ENCODE data around the gene MCTS1. TPM values are rescaled to one million over a fixed set of nuclear protein-coding genes. Genes with fewer than 3 reads are reported as not detected.

Gene MCTS1
- total and polyA plus RNA-seq, 4 donors: 12.1 to 56.1 (median 25.1) TPM

DNA sequence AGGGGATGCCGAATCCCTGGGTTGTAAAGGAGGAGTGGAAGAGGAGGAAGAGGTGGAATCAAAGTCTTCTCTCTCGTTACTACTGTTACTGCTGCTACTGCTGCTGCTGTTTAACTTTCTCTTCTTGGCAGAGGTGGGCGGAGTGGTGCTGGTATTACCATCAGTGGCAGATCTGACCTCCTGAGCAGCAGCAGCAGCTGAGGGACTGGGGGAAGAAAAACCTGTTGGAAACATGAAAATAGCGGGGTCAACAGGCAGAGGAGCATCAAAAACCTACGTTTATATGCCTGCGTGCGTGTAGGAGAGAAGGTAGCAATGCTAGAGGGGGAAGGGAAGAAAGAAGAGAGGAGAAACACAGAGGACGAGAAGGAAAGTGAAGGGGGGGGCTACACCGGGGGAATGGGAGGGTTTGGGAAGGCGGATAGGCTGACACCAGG, 43.5 kb upstream of the MCTS1 start:
- no peaks in the 10 kb centered on the region for H3K27me3 ChIP-seq (ENCODE audit: control insufficient read depth in 4 of 4, insufficient read depth in 4 of 4, low read length in 3 of 4)
- 0% methylated on average over 10 of the region's 10 CpGs for WGBS

DNA sequence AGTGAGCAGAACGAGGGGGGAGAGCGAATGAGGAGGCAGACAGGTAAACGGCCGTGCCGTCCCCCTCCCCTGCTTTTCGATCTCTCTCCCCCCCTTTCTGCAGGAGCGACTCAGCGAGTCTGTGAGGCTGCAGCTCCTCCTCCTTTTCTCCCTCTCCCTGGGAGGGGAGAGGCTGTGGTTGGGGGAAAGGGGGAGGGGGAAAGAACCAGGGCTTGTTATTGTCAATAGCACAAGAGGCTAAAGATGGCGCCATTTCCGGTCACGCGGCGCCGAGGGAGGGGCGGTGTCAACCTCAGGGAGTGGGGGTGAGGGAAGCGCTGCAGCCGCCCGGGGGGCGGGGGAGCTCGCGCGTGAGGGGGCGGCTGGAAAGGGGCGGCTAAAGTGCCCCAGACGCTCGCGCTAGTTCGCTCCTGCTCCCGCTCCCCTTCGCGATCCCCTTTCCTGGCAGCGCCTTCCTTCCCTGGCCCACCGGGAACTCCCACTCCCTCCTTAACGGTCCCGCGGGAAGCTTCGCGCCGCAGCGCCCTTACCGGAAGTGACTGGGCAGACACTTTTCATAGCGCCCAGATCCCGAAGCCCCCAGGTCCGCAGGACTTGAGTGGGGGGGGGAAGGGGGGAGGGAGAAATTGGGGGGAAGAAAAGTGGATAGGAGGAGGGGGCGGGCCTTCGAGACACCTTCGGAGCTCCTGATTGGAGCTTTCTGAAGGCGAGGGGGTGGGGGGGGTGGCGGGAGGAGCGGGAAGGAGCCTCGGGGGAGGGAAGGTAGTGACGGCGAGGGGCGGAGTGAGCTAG, 42.9 kb upstream of the MCTS1 start, which contains the start of gene CUL4B:
Gene CUL4B (minus strand): TSS at position 121 of the 792 bp plus-strand sequence. CDS start 324 bp downstream, outside the sequence.
- H3K4me3 ChIP-seq (ENCODE audit: low read depth in 1 of 3, low read length in 3 of 3): peak within 1 kb of the TSS; percentile 75 to 83 (median 78)
- no peaks in the 10 kb centered on the region for H3K9me3 ChIP-seq (ENCODE audit: control insufficient read depth in 4 of 4, low read length in 3 of 4)
- H3K36me3 ChIP-seq (ENCODE audit: control insufficient read depth in 4 of 4, insufficient read depth in 3 of 4, low read depth in 1 of 4, low read length in 3 of 4): peaks cover 0 to 2% (median 0%) of the 10 kb centered on the region in 4 donors
- H3K27me3 ChIP-seq (ENCODE audit: control insufficient read depth in 4 of 4, insufficient read depth in 4 of 4, low read length in 3 of 4): no peaks in the 10 kb centered on the region
- no peak for TF ChIP-seq FOXA1 (IDR thresholded peaks at IDR 0.05)
- no peak for TF ChIP-seq JUND (IDR thresholded peaks at IDR 0.05)
- no peak for TF ChIP-seq EGR1 (IDR thresholded peaks at IDR 0.05; ENCODE audit: low read depth in 2 of 2)
- no peak for TF ChIP-seq ZBTB33 (IDR thresholded peaks at IDR 0.05)
- no peak for TF ChIP-seq HNF4A (conservative IDR thresholded peaks at IDR 0.05)
- TF ChIP-seq, protein P1, sequence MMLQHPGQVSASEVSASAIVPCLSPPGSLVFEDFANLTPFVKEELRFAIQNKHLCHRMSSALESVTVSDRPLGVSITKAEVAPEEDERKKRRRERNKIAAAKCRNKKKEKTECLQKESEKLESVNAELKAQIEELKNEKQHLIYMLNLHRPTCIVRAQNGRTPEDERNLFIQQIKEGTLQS (IDR thresholded peaks at IDR 0.05): no peak
- TF ChIP-seq YY1 (IDR thresholded peaks at IDR 0.05): peak; percentile 93
- TF ChIP-seq, protein P2, sequence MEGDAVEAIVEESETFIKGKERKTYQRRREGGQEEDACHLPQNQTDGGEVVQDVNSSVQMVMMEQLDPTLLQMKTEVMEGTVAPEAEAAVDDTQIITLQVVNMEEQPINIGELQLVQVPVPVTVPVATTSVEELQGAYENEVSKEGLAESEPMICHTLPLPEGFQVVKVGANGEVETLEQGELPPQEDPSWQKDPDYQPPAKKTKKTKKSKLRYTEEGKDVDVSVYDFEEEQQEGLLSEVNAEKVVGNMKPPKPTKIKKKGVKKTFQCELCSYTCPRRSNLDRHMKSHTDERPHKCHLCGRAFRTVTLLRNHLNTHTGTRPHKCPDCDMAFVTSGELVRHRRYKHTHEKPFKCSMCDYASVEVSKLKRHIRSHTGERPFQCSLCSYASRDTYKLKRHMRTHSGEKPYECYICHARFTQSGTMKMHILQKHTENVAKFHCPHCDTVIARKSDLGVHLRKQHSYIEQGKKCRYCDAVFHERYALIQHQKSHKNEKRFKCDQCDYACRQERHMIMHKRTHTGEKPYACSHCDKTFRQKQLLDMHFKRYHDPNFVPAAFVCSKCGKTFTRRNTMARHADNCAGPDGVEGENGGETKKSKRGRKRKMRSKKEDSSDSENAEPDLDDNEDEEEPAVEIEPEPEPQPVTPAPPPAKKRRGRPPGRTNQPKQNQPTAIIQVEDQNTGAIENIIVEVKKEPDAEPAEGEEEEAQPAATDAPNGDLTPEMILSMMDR (IDR thresholded peaks at IDR 0.05; ENCODE audit: low read depth, low read length, missing input control): no peak
- peak; percentile 46 for TF ChIP-seq SP1 (IDR thresholded peaks at IDR 0.05)
- peak; percentile 30 for TF ChIP-seq TAF1 (conservative IDR thresholded peaks at IDR 0.05)
- TF ChIP-seq REST (IDR thresholded peaks at IDR 0.05): no peak
- TF ChIP-seq, protein P3, sequence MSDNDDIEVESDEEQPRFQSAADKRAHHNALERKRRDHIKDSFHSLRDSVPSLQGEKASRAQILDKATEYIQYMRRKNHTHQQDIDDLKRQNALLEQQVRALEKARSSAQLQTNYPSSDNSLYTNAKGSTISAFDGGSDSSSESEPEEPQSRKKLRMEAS (IDR thresholded peaks at IDR 0.05): peak; percentile 18
- TF ChIP-seq NR2F2 (IDR thresholded peaks at IDR 0.05): no peak
- peak; percentile 60 to 85 for TF ChIP-seq GABPA (IDR thresholded peaks at IDR 0.05 in 1 of 2, conservative IDR thresholded peaks at IDR 0.05 in 1 of 2)
- no peak for TF ChIP-seq RAD21 (IDR thresholded peaks at IDR 0.05)
- TF ChIP-seq FOXA2 (IDR thresholded peaks at IDR 0.05): peak; percentile 39
- peak in 1 of 2 donors; percentile 33 for TF ChIP-seq RXRA (IDR thresholded peaks at IDR 0.05)
- no peak for TF ChIP-seq HNF4G (IDR thresholded peaks at IDR 0.05)
- peak within 1 kb of the TSS; percentile 94 to 98 for H3K27ac ChIP-seq (ENCODE audit: low read depth in 1 of 2, low read length in 2 of 2)
- under 1% methylated on average over 52 of the region's 54 CpGs for WGBS
- H3K4me1 ChIP-seq (ENCODE audit: control insufficient read depth in 4 of 4, insufficient read depth in 4 of 4, low read length in 3 of 4): peaks cover 6 to 24% (median 18%) of the 10 kb centered on the region in 4 donors
- peak within 1 kb of the TSS; percentile 70 to 86 for H3K9ac ChIP-seq (ENCODE audit: low read depth in 1 of 2, low read length in 2 of 2)
- DNase-seq (ENCODE audit: low spot score): peak; percentile 84

More for the DNA sequence above, 43.5 kb upstream of the MCTS1 start:
- peak overlapping the region; percentile 71 to 78 (median 75) for H3K4me3 ChIP-seq (ENCODE audit: low read depth in 1 of 3, low read length in 3 of 3)
- H3K27ac ChIP-seq (ENCODE audit: low read depth in 1 of 2, low read length in 2 of 2): peak overlapping the region; percentile 94 to 98
- peaks cover 0 to 2% (median 0%) of the 10 kb centered on the region in 4 donors for H3K36me3 ChIP-seq (ENCODE audit: control insufficient read depth in 4 of 4, insufficient read depth in 3 of 4, low read depth in 1 of 4, low read length in 3 of 4)
- no peak for TF ChIP-seq EGR1 (IDR thresholded peaks at IDR 0.05; ENCODE audit: low read depth in 2 of 2)
- no peak for TF ChIP-seq GABPA (IDR thresholded peaks at IDR 0.05 in 1 of 2, conservative IDR thresholded peaks at IDR 0.05 in 1 of 2)
- no peak for TF ChIP-seq FOXA1 (IDR thresholded peaks at IDR 0.05)
- no peak for TF ChIP-seq FOXA2 (IDR thresholded peaks at IDR 0.05)
- no peak for TF ChIP-seq HNF4A (conservative IDR thresholded peaks at IDR 0.05)
- H3K9ac ChIP-seq (ENCODE audit: low read depth in 1 of 2, low read length in 2 of 2): peak overlapping the region; percentile 70 to 79
- DNase-seq (ENCODE audit: low spot score): peak; percentile 39
- H3K9me3 ChIP-seq (ENCODE audit: control insufficient read depth in 4 of 4, low read length in 3 of 4): no peaks in the 10 kb centered on the region
- H3K4me1 ChIP-seq (ENCODE audit: control insufficient read depth in 4 of 4, insufficient read depth in 4 of 4, low read length in 3 of 4): peaks cover 6 to 24% (median 18%) of the 10 kb centered on the region in 4 donors
